GM21619 (cell line): ENCODE measurements around the gene YRDC.
A peak's percentile ranks its signal among the peaks of the same experiment; 100 is the strongest.

Experiments used
- ATAC-seq: cut with Tn5 transposase; IDR thresholded peaks from one replicate; pipeline ENCODE4 v1.9.1; 2021; ENCODE audit not compliant: unreplicated experiment

Gene YRDC

GRCh38 chr1:37822906-37823815, 15.2 kb upstream of the YRDC start:
- no peak for ATAC-seq

GRCh38 chr1:37821481-37821880, 13.5 kb upstream of the YRDC start:
- ATAC-seq = no peak

GRCh38 chr1:37817481-37817880, 9.5 kb upstream of the YRDC start:
- no peak for ATAC-seq

GRCh38 chr1:37814252-37814651, 6.2 kb upstream of the YRDC start:
- no peak for ATAC-seq

GRCh38 chr1:37813529-37814145, 5.6 kb upstream of the YRDC start:
- no peak for ATAC-seq

- no peak for ATAC-seq
Observed at GRCh38 chr1:37811027-37811655, 3.1 kb upstream of the YRDC start.

- no peak for ATAC-seq
Observed at GRCh38 chr1:37809942-37810341, 1.9 kb upstream of the YRDC start.

- peak; percentile 30 for ATAC-seq
Observed at GRCh38 chr1:37808369-37809319, 636 bp upstream of the YRDC start.

- no peak for ATAC-seq
Observed at GRCh38 chr1:37807220-37807554, 821 bp downstream of the YRDC start.

GRCh38 chr1:37802439-37802838, 5.6 kb downstream of the YRDC start:
- ATAC-seq = no peak

- ATAC-seq = no peak
Observed at GRCh38 chr1:37797750-37798345, 10.2 kb downstream of the YRDC start.

GRCh38 chr1:37795340-37796125, 12.5 kb downstream of the YRDC start:
- ATAC-seq = no peak

- ATAC-seq = no peak
Observed at GRCh38 chr1:37794372-37795339, 13.4 kb downstream of the YRDC start.

- ATAC-seq = peak; percentile 56
Observed at GRCh38 chr1:37793773-37794371, 14.1 kb downstream of the YRDC start, which contains the start of gene MANEAL. Gene MANEAL (plus strand): TSS chr1:37793847. CDS start chr1:37794183, 336 bp downstream.

GRCh38 chr1:37792943-37793686, 14.9 kb downstream of the YRDC start:
- ATAC-seq = no peak

- no peak for ATAC-seq
Observed at GRCh38 chr1:37782491-37782890, 25.5 kb downstream of the YRDC start.

- no peak for ATAC-seq
Observed at GRCh38 chr1:37778654-37779053, 29.4 kb downstream of the YRDC start.
